Amygdala (tissue), 56 donors: ENCODE results near the gene AZIN2.
A peak's percentile ranks its signal among the peaks of the same experiment; 100 is the strongest.
"Not testable (repeated sequence)": the region's sequence is repeated elsewhere in the genome, so short reads cannot be mapped to it uniquely, and the experiment has no call there.

ENCODE experiments used
- DNase-seq, 56 donors: peaks; one replicate each; lab custom pipeline; 2025; lab: John Stamatoyannopoulos, UW

The AZIN2 gene

GRCh38 chr1:33055210-33056008, 25.5 kb upstream of the AZIN2 start:
- peak in 38 of 56 donors; percentile 5 to 68 (median 28) for DNase-seq

- DNase-seq, result no peak
Measured at GRCh38 chr1:33056426-33056825, 24.5 kb upstream of the AZIN2 start.

- DNase-seq, result no peak
Measured at GRCh38 chr1:33057095-33057494, 23.9 kb upstream of the AZIN2 start.

DNA sequence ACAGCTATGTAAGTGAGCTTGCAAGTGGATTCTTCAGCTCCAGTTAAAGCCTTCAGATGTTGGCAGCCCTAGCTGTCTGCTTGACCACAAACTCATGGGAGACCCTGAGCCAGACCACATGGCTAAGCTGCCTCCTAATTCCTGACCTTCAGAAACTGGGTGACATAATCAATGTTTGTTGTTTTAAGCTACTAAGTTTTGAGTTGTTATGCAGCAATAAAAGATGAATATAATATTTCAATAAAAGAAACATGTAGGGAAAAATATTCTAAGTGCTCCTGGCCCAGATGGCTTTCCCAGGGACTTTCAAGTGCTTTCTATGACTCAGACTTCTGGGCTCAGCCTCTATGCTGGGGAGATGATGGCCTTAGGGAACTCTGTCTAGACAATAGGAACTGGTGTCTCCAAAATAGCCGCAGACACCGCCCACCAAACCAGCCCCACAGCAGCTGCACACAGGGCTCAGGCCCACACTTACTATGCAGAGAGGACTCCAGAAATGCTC, 20.3 kb upstream of the AZIN2 start:
- DNase-seq, result peak in 33 of 56 donors; percentile 7 to 79 (median 40)

GRCh38 chr1:33061834-33062233, 19.1 kb upstream of the AZIN2 start:
- DNase-seq, result peak in 1 of 56 donors; percentile 31

DNA sequence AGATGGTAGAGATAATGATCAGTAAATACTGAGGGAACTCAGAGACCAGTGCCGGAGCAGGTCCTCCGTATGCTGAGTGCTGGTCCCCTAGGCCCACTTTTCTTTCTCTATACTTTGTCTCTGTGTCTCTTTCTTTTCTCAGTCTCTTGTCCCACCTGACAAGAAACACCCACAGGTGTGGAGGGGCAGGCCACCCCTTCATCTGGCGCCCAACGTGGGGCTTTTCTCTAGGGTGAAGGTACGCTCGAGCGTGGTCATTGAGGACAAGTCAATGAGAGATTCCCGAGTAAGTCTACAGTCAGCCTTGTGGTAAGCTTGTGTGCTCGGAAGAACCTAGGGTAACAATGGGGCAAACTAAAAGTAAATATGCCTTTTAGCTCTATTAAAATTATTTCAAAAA, 16.7 kb upstream of the AZIN2 start:
- DNase-seq, result not testable (repeated sequence)

- no peak for DNase-seq
Measured at GRCh38 chr1:33065301-33065700, 15.7 kb upstream of the AZIN2 start.

- not testable (repeated sequence) for DNase-seq
Measured at GRCh38 chr1:33066477-33066876, 14.5 kb upstream of the AZIN2 start.

DNA sequence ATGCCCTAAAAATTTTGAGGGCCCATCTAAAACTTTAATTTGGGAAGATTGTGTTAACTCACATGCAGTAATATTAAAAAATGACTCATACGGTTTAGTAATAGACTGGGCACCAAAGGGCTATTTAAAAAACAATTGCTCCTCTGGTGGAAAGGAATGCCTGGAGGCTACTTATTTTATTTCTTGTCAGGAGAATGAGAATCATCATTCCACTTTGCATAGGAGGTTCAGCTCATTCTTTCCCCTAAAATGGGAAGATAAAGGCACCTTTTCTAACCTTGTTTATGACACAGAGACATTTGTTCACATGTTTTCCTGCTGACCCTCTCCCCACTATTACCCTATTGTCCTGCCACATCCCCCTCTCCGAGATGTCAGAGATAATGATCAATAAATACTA, 12.8 kb upstream of the AZIN2 start:
- DNase-seq, result not testable (repeated sequence)

DNA sequence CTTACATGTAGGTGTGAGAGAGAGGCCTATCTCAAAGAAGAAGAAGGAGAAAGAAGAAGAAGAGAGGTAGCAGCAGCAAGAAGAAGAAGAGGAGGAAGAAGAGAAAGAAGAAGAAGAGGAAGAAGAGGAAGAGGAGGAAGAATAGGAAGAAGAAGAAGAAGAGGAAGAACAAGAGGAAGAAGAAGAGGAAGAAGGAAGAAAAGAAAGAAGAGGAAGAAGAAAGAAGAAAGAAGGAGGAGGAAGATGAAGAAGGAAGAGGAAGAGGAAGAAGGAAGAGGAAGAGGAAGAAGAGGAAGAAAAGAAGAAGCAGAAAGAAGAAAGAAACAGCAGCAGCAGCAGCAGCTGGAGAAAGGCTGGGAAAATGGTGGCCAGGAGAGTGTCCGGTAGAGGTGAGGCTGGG, 10.3 kb upstream of the AZIN2 start:
- no peak for DNase-seq

DNA sequence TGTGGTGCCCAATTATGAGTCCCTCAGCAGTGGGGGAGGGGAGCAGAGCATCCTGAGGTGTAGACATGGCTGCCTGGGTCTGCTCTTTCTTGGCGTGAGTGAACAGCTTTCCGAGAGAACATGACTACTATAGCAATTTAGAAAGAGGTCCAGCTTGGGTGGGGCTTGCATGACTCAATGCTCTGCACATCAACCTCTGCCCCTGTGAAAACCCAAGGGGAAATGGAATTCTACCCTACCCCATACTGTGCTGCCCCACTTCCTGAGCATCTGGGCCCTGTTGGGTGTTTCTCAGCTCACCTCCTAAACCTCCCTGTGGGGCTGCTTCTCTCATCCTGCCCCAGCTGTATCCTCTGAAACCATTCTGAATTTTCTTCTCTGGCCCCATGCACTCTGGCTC, 8.2 kb upstream of the AZIN2 start:
- DNase-seq, result no peak

DNA sequence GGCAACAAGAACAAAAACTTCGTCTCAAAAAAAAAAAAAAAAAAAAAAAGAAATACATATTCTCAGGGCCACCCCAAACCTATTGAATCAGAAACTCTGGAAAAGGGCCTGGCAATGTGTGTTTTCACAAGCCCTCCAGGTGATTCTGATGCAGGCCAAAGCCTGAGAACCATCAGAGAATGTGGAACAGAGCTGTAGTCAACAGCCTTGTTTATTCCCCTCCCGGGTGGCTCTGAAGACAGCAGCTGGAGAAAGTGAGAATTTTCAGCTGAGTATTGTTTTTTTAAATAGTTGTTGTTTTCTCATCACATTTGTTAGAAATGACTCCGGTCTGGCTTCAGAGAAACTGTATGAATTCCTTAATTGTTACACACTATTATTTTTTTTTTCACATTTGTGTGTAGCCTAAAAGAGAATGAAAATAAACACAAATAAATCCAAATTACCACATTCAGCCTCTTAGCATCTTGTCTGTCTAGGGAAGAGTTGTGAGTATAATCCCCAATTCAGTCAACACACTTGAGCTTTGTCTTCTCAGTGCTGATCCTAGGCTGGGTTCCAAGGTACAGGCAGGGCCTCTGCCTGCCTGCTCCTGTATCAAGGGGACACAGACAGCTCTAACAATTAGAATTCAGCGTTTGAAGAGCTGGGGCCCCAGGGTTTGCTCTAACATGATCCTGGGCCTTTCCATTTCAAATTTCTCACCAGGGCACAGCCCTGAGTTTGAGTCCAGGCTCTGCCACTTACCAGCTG, 6.6 kb upstream of the AZIN2 start:
- DNase-seq, result peak in 46 of 56 donors; percentile 12 to 88 (median 62)

DNA sequence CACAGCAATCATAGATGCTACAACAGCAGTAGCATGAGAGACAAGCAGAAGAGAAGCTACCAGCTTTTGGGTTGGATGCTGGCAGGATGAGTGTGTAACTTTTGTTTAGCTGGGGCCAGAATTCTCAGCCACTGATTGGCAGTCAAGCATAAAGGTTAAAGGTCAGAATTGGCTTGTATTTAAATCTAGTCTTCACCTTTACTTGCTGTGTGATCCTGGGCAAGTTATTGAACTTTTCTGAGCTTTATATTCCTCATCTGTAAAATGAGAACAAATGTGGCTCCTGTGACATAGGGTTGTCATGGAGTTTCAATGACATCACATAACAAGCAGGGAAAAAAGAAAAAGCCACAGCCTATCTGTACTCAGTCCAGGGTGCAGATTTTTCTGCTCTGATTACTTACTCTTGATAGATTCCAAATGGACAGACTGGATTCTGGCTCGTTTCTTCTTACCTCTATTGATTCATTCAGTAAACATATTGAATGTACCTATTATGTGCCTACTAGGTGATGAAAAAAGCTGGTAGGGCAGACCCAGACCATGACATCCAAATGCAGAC, 2.8 kb upstream of the AZIN2 start:
- no peak for DNase-seq

DNA sequence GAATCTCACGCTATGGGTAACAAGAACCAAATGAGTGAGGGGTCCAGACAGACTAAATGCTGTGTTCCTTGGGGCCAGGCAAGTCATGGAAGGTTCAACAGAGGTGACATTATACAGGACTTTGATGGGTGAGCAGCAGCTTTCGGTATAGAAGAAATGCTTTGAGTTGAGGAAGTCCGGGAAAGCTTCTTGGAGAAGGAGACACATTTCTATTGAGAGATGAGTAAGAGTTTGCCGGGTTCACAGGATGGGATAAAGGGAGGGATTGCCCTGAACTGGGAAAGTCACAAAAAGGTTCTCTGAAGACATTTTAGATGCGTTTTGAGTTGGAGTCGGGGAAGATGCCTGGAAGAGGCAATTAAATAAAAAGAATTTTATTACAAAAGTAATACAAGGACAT, 580 bp upstream of the AZIN2 start:
- no peak for DNase-seq

DNA sequence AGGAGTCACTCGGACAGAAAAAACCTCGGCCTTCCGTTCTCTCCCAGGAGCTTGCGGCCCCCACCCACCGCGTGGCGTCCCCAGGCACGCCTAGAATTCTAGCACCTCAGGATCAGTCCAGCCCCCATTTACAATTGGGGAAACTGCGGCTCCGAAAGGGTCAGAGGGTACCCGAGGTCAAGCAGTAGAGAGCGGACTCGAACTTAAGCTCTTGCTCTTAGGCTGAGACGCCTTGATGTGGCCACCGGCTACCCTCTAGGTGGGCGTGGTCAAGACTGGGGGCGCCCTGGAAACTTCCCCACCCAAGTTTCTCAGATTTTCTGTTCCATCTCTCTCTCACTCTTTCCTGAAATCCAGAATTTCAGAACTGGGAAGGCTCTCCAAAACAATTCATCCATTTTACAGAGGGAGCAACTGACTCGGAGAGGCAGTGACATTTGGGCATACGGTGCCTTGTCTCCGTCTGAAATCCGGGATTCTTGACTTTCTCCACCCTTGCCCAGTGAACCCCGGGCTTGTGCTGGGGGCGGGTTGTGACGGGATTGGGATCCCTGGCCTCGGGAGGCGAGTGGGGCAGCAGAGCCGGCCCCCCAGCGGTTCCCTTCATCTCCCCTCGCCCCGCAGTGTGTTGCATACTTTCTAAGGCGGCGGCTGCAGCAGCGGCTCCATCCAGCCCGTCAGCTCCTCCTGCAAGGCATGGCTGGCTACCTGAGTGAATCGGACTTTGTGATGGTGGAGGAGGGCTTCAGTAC, 777 bp downstream of the AZIN2 start:
- DNase-seq, result peak in 7 of 56 donors; percentile 14 to 39 (median 20)

GRCh38 chr1:33082575-33083108, 1.7 kb downstream of the AZIN2 start:
- peak in 1 of 56 donors; percentile 36 for DNase-seq

DNA sequence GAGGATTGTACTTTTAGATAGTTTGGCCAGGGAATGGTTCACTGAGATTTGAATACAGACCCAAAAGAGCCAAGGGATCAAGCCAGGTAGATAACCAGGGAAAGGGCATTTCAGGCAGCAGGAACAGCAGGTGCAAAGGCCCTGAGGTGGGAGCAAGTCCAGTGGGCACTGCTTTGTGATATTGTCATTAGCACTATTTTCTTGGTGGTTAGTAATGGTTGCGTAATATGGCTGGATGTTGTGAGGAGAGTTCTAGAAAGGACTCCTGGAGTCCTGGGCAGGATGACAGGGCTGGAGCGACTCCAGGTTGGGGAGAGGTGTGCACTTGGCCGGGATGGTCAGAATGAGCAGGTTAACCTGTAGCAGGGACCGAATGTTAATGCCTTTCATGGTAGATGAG, 4.4 kb downstream of the AZIN2 start:
- DNase-seq, result no peak

- DNase-seq, result peak in 52 of 56 donors; percentile 25 to 91 (median 67)
Measured at GRCh38 chr1:33086384-33086850, 5.5 kb downstream of the AZIN2 start.

GRCh38 chr1:33087677-33088076, 6.7 kb downstream of the AZIN2 start:
- DNase-seq, result no peak
